GM12878 (cell line): ENCODE results near the gene NUDT1. TPM values are rescaled to one million over a fixed set of nuclear protein-coding genes. Genes with fewer than 3 reads are reported as not detected.

ENCODE experiments used
- ATAC-seq: fragments of 200-7000 bp; cut with Tn5 transposase; 3 replicates; pipeline ENCODE4 v1.9.1; 2020; ENCODE audit warnings: mild to moderate bottlenecking, moderate library complexity
- BruUV-seq: library from RNA; stranded (reverse); fragments of 400-500 nt; replicated peaks from 2 replicates; lab custom pipeline; 2021; lab: Mats Ljungman, UMichigan
- CTCF ChIA-PET: fragments of 300-600 bp; sonication (Branson Sonifier 250); formaldehyde crosslinking; extraction: SDS; loops from one replicate; lab custom pipeline; 2021; ENCODE audit warnings: inconsistent platforms; lab: Yijun Ruan, JAX
- POLR2A ChIA-PET: fragments of 350-600 bp; formaldehyde crosslinking; extraction: SDS; loops from one replicate; lab custom pipeline; 2021; ENCODE audit warnings: inconsistent platforms; lab: Charles Lee
- RAD21 ChIA-PET: fragments of 300-600 bp; sonication (Branson Sonifier 250); formaldehyde crosslinking; loops from one replicate; lab custom pipeline; 2023; ENCODE audit warnings: antibody characterized with exemption; ENCODE audit not compliant: unreplicated experiment; lab: Charles Lee
- SMC1A ChIA-PET: fragments of 300-600 bp; sonication (Branson Sonifier 250); formaldehyde crosslinking; loops from one replicate; lab custom pipeline; 2023; ENCODE audit not compliant: unreplicated experiment, uncharacterized antibody; lab: Charles Lee
- DNase-seq: peaks from one replicate; pipeline ENCODE4 v3.0.0-alpha.2; 2011; ENCODE audit warnings: low read depth, low spot score
- FAIRE-seq: peaks from 3 replicates; lab custom pipeline; 2011; peaks lifted over from hg19 to GRCh38; lab: Jason Lieb, UNC
- H2AFZ ChIP-seq: 2 replicates; pipeline ENCODE4 v1.6.0; 2011; ENCODE audit warnings: low read depth, low read length, control low read depth; ENCODE audit not compliant: control insufficient read depth
- H3K27ac ChIP-seq: 2 replicates; pipeline ENCODE4 v1.5.1; 2011; ENCODE audit warnings: control low read depth; ENCODE audit not compliant: control insufficient read depth, insufficient read depth
- H3K27me3 ChIP-seq, 2 experiments: replicated peaks in 1 of 2; 2 replicates each; pipeline versions ENCODE4 v1.6.0 to v1.6.1; 2011; ENCODE audit warnings: low read length in 1 of 2; ENCODE audit not compliant: control insufficient read depth in 2 of 2, insufficient read depth in 2 of 2
- H3K36me3 ChIP-seq, 2 experiments: 2 replicates each; pipeline ENCODE4 v1.5.1; 2011; ENCODE audit warnings: low read length in 1 of 2; ENCODE audit not compliant: control insufficient read depth in 2 of 2, insufficient read depth in 2 of 2
- H3K4me1 ChIP-seq: 2 replicates; pipeline ENCODE4 v1.6.1; 2011; ENCODE audit warnings: mild to moderate bottlenecking, low read length, moderate library complexity, mixed read lengths; ENCODE audit not compliant: control insufficient read depth, insufficient read depth
- H3K4me2 ChIP-seq: 2 replicates; pipeline ENCODE4 v1.6.0; 2011; ENCODE audit warnings: control low read depth; ENCODE audit not compliant: control insufficient read depth, insufficient read depth
- H3K4me3 ChIP-seq: fragments of 200-600 bp; sonication (generic); 2 replicates; pipeline ENCODE4 v1.5.1; 2016
- H3K79me2 ChIP-seq: 2 replicates; pipeline ENCODE4 v1.6.0; 2011; ENCODE audit warnings: low read length; ENCODE audit not compliant: control insufficient read depth, insufficient read depth
- H3K9ac ChIP-seq: 2 replicates; pipeline ENCODE4 v1.8.0; 2011; ENCODE audit warnings: low read length, control low read depth, mixed read lengths; ENCODE audit not compliant: control insufficient read depth, insufficient read depth
- H3K9me3 ChIP-seq: replicated peaks from 3 replicates; pipeline ENCODE4 v1.5.1; 2011; ENCODE audit warnings: mild to moderate bottlenecking, low read length; ENCODE audit not compliant: control insufficient read depth, insufficient read depth
- H4K20me1 ChIP-seq: 2 replicates; pipeline ENCODE4 v1.6.0; 2011; ENCODE audit not compliant: control insufficient read depth, insufficient read depth
- BACH1 ChIP-seq: fragments of 450-650 bp; IDR thresholded peaks from 2 replicates; pipeline ENCODE4 v1.6.1; 2017; ENCODE audit warnings: mild to moderate bottlenecking, borderline replicate concordance
- CEBPB ChIP-seq, 2 experiments: fragments of 150-350 bp in 1 of 2; IDR thresholded peaks; 2 replicates each; pipeline ENCODE4 v1.6.1; 2012 to 2014; ENCODE audit warnings: low read depth in 2 of 2, low read length in 2 of 2, borderline replicate concordance in 1 of 2, inconsistent platforms in 1 of 2
- CREB1 ChIP-seq: IDR thresholded peaks from 2 replicates; pipeline ENCODE4 v1.6.1; 2012; ENCODE audit warnings: low read depth, mild to moderate bottlenecking, inconsistent platforms
- CREM ChIP-seq: IDR thresholded peaks from 2 replicates; pipeline ENCODE4 v1.6.1; 2014; ENCODE audit warnings: antibody characterized with exemption, low read depth
- IKZF1 ChIP-seq: fragments of 450-650 bp; conservative IDR thresholded peaks from 2 replicates; pipeline ENCODE4 v1.6.1; 2017; ENCODE audit warnings: antibody characterized with exemption, mild to moderate bottlenecking
- IKZF2 ChIP-seq, 2 experiments: fragments of 450-650 bp; IDR thresholded peaks; 2 replicates each; pipeline ENCODE4 v1.6.1; 2017; ENCODE audit warnings: mild to moderate bottlenecking in 2 of 2, moderate library complexity in 2 of 2
- IRF3 ChIP-seq: fragments of 450-650 bp; IDR thresholded peaks from 2 replicates; pipeline ENCODE4 v1.6.1; 2014; ENCODE audit warnings: mild to moderate bottlenecking
- IRF4 ChIP-seq: IDR thresholded peaks from 2 replicates; pipeline ENCODE4 v1.6.1; 2011; ENCODE audit warnings: low read depth, low read length
- MYB ChIP-seq: fragments of 150-350 bp; IDR thresholded peaks from 2 replicates; pipeline ENCODE4 v1.6.1; 2014; ENCODE audit warnings: mild to moderate bottlenecking, low read depth, low read length, borderline replicate concordance
- NR2C1 ChIP-seq: fragments of 450-650 bp; IDR thresholded peaks from 2 replicates; pipeline ENCODE4 v1.6.1; 2017; ENCODE audit warnings: antibody characterized with exemption, mild to moderate bottlenecking, moderate library complexity
- NR2C2 ChIP-seq: IDR thresholded peaks from 2 replicates; pipeline ENCODE4 v1.6.1; 2011; ENCODE audit warnings: borderline replicate concordance, low read depth; ENCODE audit not compliant: control insufficient read depth, insufficient read length
- PAX5 ChIP-seq: IDR thresholded peaks from 2 replicates; pipeline ENCODE4 v1.6.1; 2011; ENCODE audit warnings: low read depth, low read length, borderline replicate concordance
- POLR2AphosphoS5 ChIP-seq: IDR thresholded peaks from 2 replicates; pipeline ENCODE4 v1.6.1; 2011; ENCODE audit warnings: mild to moderate bottlenecking, low read length, inconsistent platforms
- RBBP5 ChIP-seq: fragments of 200-600 bp; sonication (generic); conservative IDR thresholded peaks from 2 replicates; pipeline ENCODE4 v1.6.1; 2016
- SPI1 ChIP-seq: IDR thresholded peaks from 2 replicates; pipeline ENCODE4 v1.6.1; 2011; ENCODE audit warnings: low read depth, mild to moderate bottlenecking, low read length, moderate library complexity, borderline replicate concordance; ENCODE audit not compliant: insufficient read depth
- TCF7 ChIP-seq: IDR thresholded peaks from 2 replicates; pipeline ENCODE4 v1.6.1; 2014; ENCODE audit warnings: antibody characterized with exemption, borderline replicate concordance
- WGBS: methylation state at CpG from one replicate; pipeline ENCODE4 v1.1.6; 2016; ENCODE audit warnings: low lambda C conversion rate; ENCODE audit not compliant: insufficient replicate concordance, insufficient coverage; ENCODE audit errors: missing lambda C conversion rate; 5-methylcytosine and 5-hydroxymethylcytosine counted together
- in situ Hi-C: fragments of 300-500 bp; cut with MboI; formaldehyde crosslinking; loops from 9 replicates; pipeline ENCODE4 v1.14.3; 2018; ENCODE audit warnings: mixed read lengths
- intact Hi-C: fragments of 100-400 bp; cut with micrococcal nuclease; formaldehyde crosslinking; loops from one replicate; pipeline ENCODE4 v1.14.2; 2022; ENCODE audit not compliant: unreplicated experiment
- polyA plus RNA-seq, 11 experiments: library from polyadenylated mRNA; depleted of rRNA in 4 of 11; unstranded in 6 of 11; stranded (reverse) in 5 of 11; fragments of >200 nt; fragmentation: Nextera tagmentation in 4 of 11; fragmentation: Illumina TruSeq in 1 of 11; extraction: Ambion mirVana in 4 of 11; extraction: Trizol in 1 of 11; gene quantifications; 1 replicate in 1 of 11; 2 replicates in 10 of 11; pipeline versions ENCODE4 v1.2.1 to v1.2.3, GENCODE V29; 2011 to 2016; ENCODE audit warnings: inconsistent platforms in 2 of 11, missing spikeins in 2 of 11, low read depth in 1 of 11
- total RNA-seq, 4 experiments: library from RNA; depleted of rRNA in 3 of 4; stranded (reverse); fragments of >200 nt in 3 of 4; fragmentation: Illumina TruSeq in 1 of 4; extraction: Trizol in 1 of 4; gene quantifications; 2 replicates each; pipeline versions ENCODE4 v1.2.1 to v1.2.3, GENCODE V29; 2013 to 2021

The NUDT1 gene
- total and polyA plus RNA-seq, 10 of the 15 experiments (the other 5 are each of a cell fraction or from before 2014, with no cell fraction given): 7.7 to 122 (median 59.2) TPM

DNA sequence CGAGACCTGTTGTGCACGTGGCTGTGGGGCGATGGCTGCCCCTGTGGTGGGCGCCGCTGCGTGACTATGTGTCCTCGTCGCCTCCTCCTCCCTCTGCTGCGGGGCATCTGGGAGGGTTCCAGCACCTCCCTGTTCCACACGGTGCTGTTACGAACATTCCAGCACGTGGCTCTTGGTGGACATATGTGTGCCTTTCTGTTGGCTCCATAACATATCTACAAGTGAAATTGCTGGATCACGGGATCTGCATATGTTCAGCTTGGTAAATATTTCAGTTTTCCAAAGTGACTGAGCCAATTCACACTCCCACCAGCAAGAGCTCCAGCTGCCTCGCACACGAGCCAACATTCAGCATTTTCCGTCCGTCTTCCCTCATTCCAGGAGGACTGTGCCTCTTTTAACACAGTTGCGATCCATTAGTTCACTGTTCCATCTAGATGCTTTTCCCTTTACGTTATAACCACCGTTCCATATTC is 47.1 kb downstream of the NUDT1 start:
- Histone ChIP-seq H3K4me3 (no peak overlapping the region), H3K4me2 (peak overlapping the region; percentile 85; the same call in 1 of the 2 replicates), H3K27me3 (no peaks in the 10 kb centered on the region), H3K79me2 (peaks cover 48% of the 10 kb centered on the region), H2AFZ (no peak overlapping the region), H3K27ac (peak overlapping the region; percentile 70; the same call in 1 of the 2 replicates), H3K4me1 (peaks cover 18% of the 10 kb centered on the region), H4K20me1 (no peaks in the 10 kb centered on the region), H3K36me3 (peaks cover 0 to 11% of the 10 kb centered on the region in 2 experiments; a peak in 2 of 4 replicates), H3K9ac (no peak overlapping the region), H3K9me3 (no peaks in the 10 kb centered on the region)
- ChIA-PET POLR2A (interaction anchor here (1.0 to 1.5 kb wide), 3 partner anchors 10 to 25 kb away, joined by 3 to 8 read pairs (median 6); no protein-coding TSS in a partner anchor), RAD21 (interaction anchor here (1.0 to 2.1 kb wide), 5 partner anchors 9 to 52 kb away, joined by 3 to 13 read pairs (median 9); no protein-coding TSS in a partner anchor), SMC1A (interaction anchor here (0.8 to 2.7 kb wide), 6 partner anchors 10 to 59 kb away, joined by 3 to 21 read pairs (median 4); no protein-coding TSS in a partner anchor), CTCF (no interaction called here)
- 87% methylated on average over 20 of the region's 20 CpGs for WGBS
- BruUV-seq: TSS peak; percentile 45
- in situ Hi-C loops (no loop called here), intact Hi-C loops (no loop called here)
- ATAC-seq: no peak
- FAIRE-seq: no peak
- no peak for DNase-seq
- TF ChIP-seq IRF3 (no peak), IKZF1 (no peak), SPI1 (no peak), RBBP5 (no peak), NR2C1 (no peak), NR2C2 (no peak), MYB (no peak), TCF7 (no peak), CEBPB (IDR thresholded peaks at IDR 0.05; ENCODE audit: borderline replicate concordance in 1 of 2, low read depth in 2 of 2, low read length in 2 of 2) (no peak), IRF4 (no peak), CREM (no peak), IKZF2 (IDR thresholded peaks at IDR 0.05) (no peak), BACH1 (no peak), PAX5 (no peak), POLR2AphosphoS5 (no peak), CREB1 (no peak)
